Fibroblast of skin of back (primary cell): Measurements from ENCODE around the gene CD48.
A peak's percentile ranks its signal among the peaks of the same experiment; 100 is the strongest.
"Not testable (repeated sequence)": the region's sequence is repeated elsewhere in the genome, so short reads cannot be mapped to it uniquely, and the experiment has no call there.

Source experiments
- DNase-seq: peaks from one replicate; pipeline ENCODE4 v3.0.0-alpha.2; 2013

CD48 gene

DNA sequence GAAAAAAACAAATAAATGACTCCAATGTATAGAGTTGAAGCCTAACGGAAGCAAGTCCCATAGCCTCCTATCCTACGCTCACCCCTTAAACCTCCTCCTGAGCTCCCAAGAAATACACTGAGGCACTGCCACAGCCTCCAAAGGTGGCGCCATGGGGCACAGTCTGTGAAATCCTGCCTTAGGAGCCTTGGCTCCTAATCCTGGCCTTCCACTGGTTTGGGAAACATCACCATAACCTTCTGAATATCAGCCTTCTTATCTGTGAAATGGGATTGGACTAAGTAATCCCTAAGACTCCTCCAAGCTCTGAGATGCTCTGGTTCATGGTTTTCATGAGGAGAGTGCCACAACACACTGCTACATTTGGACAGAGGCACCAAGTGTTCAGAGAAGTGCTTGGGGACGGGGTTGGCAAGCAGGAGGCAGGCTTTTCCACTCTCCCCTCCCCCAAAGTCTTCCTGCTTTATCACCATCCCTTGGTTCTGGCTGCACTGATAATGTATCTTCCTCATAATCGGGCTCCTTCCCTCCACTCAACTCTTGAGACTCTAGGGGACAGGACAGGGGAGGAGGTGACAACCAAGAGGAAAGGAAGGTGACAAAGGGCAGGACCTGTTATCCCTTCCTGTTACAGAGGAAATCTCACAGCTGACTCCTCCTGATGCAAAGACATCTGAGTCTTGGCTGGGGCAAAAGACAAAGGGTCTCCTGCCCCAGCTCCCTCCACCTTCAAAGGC lies 30.2 kb upstream of the CD48 start:
- no peak for DNase-seq

DNA sequence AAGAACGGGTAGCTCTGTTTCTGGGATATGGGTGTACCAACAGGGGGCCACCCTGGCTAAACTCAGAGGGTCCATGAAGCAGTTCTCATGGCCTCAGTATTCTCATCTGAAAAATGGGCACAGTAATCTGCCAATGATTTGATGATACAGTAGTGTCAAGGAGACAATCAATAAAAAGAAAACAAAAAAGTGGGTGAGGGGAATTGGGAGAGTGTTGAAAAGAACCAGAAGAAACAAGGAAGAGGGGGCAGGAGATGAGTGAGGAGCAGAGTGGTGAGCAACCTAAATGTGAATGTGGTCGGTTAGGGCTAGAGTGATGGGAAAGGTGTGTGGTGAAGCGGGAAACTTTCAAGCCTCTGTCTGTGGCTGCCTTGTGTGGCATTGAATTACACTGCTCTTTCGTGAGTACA lies 29.5 kb upstream of the CD48 start:
- DNase-seq = no peak

DNA sequence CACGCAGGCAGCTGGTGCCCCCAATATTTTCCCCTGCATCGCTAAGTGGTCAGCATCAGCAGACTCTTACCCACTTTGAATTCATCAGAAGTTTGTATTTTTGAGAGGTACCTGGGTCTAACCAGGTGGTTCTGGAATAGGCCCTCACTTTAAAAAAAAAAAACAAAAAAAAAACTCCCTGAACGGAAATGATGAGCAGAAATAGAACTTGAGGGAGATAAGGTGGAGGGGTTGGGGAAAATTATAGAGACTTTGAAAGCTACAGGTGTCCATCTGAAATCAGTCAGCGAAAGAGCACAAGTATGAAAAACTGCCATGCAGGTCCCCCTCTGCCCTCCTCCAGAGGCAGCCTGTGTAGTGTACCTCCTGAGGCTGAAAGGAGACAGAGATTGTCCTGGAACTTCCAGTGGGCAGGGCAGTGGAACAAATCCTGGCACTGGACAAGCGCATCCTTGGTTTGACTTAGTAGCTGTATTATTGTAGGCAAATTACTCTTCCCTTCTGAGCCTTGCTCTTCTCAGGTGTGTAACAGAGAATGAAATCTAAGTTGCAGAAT lies 28.6 kb upstream of the CD48 start:
- DNase-seq = no peak

DNA sequence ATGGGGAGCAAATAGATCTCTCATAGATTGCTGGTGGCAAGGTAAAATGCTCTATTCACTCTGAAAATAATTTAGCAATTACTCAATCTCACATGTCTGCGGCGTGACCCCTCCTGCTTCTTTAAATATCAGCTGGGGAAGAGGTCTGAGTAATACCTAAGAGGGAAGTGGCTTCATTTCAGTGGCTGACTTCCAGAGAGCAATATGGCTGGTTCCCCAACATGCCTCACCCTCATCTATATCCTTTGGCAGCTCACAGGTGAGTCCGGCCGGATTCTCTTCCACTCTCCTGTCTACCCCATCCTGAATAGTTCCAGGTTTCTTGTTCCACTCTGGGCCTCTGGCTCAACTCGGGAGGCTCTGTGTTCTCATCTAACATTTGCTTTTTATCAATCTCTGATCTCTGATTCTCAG lies 27.5 kb upstream of the CD48 start, which contains the start of gene SLAMF7:
Gene SLAMF7 (plus strand): TSS at position 150 of the 414 bp plus-strand sequence. CDS start 55 bp downstream, at position 205.
- no peak for DNase-seq

DNA sequence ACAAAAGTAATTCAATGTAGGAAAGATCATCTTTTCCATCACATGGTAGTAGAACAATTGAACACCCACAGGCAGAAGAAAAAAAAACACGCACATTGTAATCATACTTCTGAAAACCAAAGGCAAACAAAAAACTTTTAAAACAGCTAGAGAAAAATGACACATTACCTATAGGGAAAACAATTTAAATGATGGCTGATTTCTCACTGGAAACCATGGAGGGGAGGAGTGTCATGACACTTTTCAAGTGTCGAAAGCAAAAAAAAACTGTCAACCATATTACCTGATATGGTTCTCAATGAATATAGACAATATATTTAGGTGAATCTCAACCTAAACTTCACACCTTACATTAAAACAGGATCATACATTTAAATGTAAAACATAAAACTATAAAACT lies 26.6 kb upstream of the CD48 start:
- no peak for DNase-seq

DNA sequence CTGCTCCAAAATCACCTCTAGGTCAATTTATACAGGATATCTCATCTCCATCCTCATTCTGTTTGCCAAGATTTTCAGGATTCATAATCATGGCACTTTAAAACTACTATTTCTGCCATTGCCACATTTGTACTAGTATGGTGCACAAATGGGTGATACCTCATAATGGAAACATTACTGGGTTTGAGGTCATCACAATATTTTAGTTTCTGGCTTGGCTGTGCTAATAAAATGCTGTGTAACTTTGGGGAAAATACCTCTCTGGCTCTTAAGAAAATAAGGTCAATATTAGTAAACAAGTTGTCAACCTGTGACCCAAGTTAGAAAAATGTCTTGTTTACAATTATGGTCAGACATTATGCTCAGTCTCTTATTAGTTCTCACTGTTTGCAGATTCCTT lies 22.7 kb upstream of the CD48 start:
- no peak for DNase-seq

DNA sequence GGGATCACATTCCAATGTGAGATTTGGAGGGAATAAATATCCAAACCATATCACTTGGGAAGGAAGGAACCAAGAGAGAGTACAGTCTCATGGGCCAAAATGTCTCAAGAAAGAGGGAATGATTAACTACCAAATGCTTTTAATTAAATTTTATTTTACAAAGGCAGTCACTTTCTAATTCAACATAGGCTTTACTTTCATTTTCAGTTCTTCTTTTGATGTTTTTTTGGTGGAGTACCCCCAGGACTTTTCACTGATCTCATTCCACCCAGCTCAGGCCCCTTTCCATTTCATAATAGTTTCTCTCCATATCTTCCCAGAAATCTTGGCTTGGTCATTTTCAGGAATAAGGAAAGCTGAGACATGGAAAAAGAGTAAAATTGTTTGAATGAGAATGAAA lies 22.3 kb upstream of the CD48 start:
- no peak for DNase-seq

DNA sequence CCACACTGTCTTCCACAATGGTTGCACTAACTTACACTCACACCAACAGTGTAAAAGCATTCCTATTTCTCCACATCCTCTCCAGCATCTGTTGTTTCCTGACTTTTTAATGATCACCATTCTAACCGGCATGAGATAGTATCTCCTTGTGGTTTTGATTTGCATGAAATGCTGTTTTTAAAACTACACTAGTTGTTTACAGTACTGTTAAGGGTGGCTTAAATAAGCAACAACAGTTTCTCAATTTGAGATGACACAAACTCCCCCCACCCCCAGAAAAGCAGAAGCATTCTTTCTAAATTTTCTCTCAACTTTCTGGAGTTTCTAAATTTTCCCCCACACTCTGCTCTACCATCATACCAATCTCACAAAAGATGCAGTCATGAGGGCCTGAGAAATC lies 20.4 kb upstream of the CD48 start:
- no peak for DNase-seq

DNA sequence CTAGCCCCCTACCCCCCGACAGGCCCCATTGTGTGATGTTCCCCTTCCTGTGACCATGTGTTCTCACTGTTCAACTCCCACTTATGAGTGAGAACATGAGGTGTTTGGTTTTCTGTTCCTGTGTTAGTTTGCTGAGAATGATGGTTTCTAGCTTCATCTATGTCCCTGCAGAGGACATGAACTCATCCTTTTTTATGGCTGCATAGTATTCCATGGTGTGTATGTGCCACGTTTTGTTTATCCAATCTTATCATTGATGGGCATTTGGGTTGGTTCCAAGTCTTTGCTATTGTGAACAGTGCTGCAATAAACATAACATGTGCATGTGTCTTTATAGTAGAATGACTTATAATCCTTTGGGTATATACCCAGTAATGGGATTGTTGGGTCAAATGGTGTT lies 19.9 kb upstream of the CD48 start:
- DNase-seq = not testable (repeated sequence)

DNA sequence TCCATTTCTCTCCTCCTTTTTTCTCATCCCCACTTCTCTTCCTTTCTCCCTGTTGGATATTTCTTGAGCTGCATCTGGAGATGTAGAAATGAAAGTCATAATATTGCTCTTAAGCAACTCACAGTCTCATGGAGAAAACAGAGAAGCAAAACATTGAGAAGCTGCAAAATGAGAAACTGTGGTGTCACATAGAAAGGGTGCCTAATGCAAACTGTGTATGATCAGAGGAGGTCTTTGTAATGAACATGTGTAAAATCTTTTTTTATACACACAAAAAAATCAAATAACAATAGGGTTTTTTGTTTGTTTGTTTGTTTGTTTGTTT lies 15.7 kb upstream of the CD48 start:
- DNase-seq = no peak

DNA sequence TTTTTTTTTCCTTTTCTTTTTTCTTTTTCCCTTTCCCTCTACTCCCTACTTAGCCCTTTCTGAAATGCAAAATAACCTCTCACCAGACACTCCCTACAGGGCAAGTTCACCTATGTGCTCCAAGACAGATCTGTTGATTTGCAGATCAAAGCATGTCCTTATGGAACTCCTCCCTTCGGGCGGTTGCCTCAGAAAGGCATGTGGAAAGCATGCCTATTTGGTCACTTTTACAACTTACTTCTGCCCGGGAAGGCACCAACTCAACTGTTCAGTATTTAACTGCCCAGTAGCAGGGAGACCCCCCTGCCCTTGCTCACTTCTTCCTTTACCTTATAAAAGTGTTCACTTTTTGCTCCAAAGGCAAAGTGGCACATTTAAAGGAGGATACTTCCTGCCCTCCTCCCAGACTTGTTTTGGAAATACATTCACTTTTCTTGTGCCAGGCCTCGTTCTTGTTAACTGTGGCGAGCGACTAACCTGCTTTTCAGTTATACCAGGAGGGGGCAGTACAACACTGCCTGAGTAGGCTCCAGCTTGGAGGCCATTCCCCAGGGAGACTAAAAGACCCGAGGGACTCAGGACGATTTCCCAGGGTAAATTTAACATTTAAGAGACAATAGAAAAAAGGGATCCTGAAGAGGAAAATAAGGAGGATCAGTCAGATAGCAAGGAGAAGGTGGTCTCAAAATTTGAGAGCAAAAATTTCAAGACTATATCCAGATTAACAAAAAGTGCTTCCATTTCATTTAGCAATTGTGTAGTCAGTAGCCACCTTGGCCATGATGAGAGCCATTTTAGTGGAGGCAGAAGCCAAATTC lies 15.1 kb upstream of the CD48 start:
- DNase-seq = peak; percentile 37

DNA sequence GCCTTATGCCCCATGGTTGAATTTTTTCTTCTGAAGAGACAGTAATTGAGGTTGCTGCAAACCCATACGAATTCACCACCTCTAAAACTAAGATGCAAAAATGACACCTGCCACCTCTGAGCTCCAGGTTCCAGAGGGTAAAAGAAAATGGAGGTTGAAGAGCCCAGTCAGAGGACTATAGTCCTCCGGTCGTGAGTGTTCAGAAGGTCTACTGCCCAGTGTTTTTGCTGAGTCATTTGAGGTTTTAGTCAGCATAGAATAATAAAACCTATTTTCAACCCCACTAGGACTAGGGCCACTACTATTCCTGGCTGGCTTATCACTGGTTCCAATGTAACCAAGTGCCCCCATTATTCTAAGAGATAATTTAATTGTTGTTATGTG lies 14.5 kb upstream of the CD48 start:
- DNase-seq = peak; percentile 5

DNA sequence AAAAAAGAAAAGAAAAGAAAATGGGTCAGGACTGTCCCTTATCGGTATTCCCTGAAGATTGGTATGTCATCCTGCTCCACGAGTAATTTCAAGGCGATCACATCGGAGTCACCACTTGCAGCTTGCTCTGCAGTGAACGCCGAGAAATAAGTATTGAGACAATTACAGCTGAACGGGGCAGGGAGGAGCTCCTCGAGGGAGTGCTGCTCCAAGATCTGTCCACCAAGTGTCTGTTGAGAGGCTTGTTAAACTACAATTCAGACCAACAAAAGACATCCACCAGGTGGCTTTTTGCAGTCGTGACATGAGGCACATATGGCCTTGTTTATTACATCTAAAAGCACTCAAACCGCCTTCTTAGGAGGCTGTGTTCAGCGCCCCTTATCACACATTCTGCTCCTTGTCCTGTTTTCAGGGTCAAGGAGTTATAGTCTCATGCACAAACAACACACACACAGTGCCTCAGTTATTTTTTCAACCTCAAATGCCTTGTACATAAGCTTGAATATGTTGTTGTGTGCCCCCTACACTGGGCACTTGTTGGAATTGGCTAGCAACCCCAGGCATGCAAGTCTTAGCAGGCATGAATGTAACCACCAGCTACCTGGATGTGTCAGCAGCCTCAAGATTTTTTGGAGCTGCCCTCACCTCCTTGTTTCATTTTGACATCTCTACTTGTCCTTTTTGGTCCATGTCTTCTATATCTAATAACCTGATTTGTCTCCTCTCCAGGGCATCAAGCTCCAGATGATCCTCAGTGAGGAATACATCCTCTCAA lies 13.0 kb upstream of the CD48 start:
- DNase-seq = no peak

DNA sequence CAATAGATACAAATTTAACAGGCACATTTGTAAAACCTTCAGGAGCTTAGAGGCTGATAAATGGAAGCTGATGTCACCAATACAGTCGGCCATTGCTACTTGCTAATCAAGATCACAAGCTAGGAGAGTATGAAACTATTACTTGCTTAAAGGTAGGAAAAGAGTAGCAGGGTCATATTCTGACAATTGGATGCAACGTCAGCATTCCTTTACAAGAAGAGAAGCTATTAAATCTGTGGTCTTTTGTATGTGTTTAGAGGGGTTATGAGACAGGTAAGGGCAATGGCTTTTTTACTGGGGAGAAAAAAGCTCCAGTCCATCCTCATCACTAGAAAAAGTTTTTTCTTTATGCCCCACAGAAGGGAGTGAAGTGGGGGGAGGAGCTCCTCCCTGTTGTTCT lies 11.7 kb upstream of the CD48 start:
- no peak for DNase-seq

DNA sequence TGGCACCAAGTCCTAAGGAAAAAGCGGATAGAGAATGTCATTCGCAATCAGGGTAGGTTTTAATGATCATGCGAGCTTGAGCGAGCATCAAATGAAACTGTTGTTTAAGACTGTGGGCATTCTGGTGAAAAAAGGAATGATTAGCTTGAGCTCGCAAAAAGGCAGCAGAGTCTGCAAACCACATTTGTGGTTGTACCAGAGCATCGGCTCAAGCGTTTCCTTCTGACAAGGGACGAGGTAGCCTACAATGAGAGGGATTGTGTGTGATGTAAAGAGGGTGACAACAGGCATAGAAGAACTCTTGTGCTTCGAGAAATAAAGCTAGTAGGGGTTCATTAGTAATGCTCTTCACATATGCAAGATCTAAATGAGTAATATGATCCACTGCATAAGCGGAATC lies 11.1 kb upstream of the CD48 start:
- no peak for DNase-seq

DNA sequence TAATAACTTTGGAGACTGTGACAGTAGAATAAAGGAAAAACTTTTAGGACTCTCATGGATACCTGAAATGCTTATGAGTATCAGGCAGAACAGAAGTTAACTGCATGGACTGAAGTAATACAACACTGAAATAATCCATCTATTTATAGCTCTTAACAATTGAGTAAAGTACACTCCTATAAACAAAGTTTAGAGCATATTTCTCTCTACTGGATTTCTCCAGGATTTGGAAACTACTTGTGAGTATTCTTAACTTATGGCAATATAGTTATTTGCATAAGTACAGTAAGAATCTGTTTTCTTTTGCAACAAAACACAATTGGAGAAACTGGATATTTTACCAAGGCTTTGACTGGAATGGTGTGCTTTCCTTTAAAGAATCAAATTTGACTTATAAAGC lies 9.9 kb upstream of the CD48 start:
- no peak for DNase-seq

DNA sequence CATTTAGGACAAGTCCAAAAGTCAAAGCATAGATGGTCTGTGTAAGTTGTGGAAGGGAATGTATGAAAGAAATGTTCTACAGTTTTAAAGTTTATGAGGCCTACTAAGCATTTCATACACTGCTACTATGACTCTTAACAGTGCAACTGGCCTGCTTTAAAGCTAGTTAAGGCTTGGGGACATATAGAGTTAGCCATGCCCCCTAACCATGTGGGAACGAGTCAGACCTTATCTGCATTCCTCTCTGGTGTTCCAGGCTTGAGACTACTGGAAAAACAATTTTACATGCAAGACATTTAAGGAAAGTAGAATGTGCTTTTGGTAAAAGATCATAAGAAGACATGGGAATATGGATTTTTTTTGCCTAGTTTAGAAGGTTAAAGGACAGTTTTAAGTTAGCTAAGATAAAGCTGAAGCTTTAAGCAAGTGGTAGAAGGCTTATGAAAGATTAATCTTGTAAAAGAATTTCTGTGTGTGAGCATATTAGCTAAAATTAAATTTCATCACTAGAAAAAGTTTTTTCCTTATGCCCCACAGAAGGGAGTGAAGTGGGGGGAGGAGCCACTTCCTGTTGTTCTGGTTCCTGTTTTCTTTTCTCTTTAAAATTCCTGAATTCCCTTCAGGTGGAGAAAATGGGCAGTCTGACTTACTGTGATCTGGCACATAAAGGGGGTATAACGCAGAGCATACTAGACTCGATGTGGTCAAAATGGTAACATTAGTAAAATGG lies 8.9 kb upstream of the CD48 start:
- peak; percentile 53 for DNase-seq

DNA sequence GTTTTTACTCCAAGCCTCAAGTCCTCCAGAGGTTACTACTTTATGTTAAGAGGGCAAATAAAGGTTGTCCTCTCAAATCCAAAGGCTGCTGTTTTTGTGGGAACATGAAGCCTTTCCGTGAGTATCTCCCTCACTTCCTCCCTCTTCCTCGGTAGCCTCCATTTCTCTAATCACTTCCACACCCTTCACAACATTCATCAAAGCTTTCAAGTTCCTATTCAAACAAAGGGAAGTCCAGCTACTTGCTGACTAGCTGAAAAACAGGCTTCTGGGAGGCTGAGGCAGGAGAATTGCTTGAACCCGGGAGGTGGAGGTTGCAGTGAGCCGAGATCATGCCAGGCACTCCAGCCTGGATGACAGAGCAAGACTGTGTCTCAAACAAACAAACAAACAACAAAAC lies 6.6 kb upstream of the CD48 start:
- no peak for DNase-seq

DNA sequence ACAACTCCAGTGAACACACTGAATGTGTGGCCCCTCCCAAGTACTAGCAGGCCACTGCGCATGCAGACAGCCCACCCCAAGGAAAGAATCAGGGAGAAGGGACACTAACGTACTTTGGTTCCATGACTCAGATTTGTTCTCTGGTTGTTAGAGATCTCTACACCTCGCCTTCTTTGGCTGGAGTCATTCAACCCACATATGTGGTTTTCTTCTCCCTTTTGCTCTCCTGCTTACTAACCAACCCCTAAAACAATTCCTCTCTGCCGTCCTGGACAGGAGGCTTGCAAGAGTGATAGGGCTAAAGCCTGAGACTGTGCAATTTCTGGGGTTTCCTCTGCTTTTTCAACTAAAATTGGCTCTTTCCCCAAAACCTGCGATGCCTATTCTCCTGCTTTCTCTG lies 5.7 kb upstream of the CD48 start:
- no peak for DNase-seq

DNA sequence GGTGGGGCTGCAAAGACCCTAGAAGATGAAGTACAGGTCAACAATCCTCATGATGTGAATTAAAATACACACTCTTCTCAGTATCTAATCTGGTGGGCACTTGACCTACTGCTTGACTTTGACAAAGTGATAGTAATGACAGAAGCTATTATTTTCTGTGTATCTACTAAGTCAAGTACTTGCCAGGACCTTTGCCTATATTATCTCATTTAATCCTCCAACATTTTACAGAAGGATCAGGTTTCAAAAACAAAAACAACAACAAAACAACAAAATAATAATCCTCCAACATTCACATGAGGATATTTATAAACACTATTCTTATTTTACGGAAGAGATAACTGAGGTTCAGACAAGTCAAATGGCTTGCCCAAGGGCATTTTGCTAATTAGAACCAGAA lies 4.4 kb upstream of the CD48 start:
- no peak for DNase-seq

DNA sequence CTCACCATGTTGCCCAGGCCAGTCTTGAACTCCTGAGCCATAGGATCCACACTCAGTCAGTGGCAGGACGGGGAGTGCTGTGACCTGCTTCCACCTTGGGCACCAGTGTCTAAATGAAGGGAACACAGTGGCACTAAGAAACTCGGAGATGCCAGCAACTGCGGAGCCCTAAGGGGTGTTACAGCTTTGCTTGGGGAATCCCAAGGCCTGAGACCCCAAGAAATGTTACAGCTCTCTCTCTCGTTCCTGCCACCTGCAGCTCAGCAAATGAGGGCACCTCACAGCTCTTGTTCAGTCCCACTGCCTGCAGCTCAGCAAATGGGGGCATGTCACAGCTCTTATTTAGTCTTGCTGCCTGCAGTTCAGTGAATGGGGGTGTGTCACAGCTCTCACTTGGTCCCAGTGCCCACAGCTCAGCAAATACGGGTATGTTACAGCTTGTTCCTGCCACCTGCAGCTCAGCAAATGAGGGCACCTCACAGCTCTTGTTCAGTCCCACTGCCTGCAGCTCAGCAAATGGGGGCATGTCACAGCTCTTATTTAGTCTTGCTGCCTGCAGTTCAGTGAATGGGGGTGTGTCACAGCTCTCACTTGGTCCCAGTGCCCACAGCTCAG lies 2.5 kb upstream of the CD48 start:
- not testable (repeated sequence) for DNase-seq

DNA sequence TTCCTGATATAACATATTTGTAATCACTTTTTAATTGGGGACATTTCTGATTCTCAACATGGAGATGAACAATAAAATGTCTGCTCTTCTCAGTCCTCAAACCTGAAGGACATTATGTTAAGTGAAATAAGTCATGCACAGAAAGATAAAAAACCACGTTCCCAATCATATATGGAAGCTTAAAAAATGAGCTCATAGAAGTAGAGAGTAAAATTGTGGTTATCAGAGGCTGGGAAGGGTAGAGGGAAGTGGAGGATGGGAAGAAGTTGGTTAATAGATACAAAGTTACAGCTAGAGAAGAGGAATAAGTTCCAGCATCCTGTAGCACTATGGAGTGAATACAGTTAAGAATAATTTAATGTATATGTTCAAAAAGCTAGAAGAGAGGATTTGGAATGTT lies 1.5 kb upstream of the CD48 start:
- no peak for DNase-seq
